ENCODE results near the gene SLC35D2.

- TF ChIP-seq TAF1 (IDR thresholded peaks at IDR 0.05; ENCODE audit: low read depth, low read length) (no peak), POLR2A (IDR thresholded peaks at IDR 0.05; ENCODE audit: low read depth, low read length) (no peak)
Measured at GRCh38 chr9:96321515-96321914, 62.0 kb downstream of the SLC35D2 start.

Data from GM12891 (cell line).